Measurements from ENCODE around the gene CAPN11.

- TF ChIP-seq CTCF (conservative IDR thresholded peaks at IDR 0.05; ENCODE audit: low read length) (no peak), EZH2phosphoT487 (IDR thresholded peaks at IDR 0.05; ENCODE audit: borderline replicate concordance, low read depth, low read length) (no peak)
Observed at GRCh38 chr6:44167567-44167966, 8.9 kb downstream of the CAPN11 start.

Data from OCI-LY7 (cell line).